BLaER1 (cell line): ENCODE measurements around the gene IGSF3.

Experiments
- H3K27ac ChIP-seq: shearing (Covaris generic); formaldehyde crosslinking; 2 replicates; pipeline ENCODE4 v1.8.1; 2022
- H3K27me3 ChIP-seq: shearing (Covaris generic); formaldehyde crosslinking; 2 replicates; pipeline ENCODE4 v1.8.1; 2022
- H3K36me3 ChIP-seq: shearing (Covaris generic); formaldehyde crosslinking; 2 replicates; pipeline ENCODE4 v1.8.1; 2022
- H3K4me1 ChIP-seq: shearing (Covaris generic); formaldehyde crosslinking; 2 replicates; pipeline ENCODE4 v1.8.1; 2022
- H3K4me2 ChIP-seq: shearing (Covaris generic); formaldehyde crosslinking; 2 replicates; pipeline ENCODE4 v1.8.1; 2022
- H3K4me3 ChIP-seq: shearing (Covaris generic); formaldehyde crosslinking; 2 replicates; pipeline ENCODE4 v1.8.1; 2022
- H3K9ac ChIP-seq: shearing (Covaris generic); formaldehyde crosslinking; 2 replicates; pipeline ENCODE4 v1.8.1; 2022
- H3K9me3 ChIP-seq: shearing (Covaris generic); formaldehyde crosslinking; 2 replicates; pipeline ENCODE4 v1.8.1; 2022
- H4K20me1 ChIP-seq: shearing (Covaris generic); formaldehyde crosslinking; 2 replicates; pipeline ENCODE4 v1.8.1; 2022
- Cebpa-rat ChIP-seq: shearing (Covaris generic); IDR thresholded peaks from 2 replicates; pipeline ENCODE4 v1.8.1; 2022

The IGSF3 gene

DNA sequence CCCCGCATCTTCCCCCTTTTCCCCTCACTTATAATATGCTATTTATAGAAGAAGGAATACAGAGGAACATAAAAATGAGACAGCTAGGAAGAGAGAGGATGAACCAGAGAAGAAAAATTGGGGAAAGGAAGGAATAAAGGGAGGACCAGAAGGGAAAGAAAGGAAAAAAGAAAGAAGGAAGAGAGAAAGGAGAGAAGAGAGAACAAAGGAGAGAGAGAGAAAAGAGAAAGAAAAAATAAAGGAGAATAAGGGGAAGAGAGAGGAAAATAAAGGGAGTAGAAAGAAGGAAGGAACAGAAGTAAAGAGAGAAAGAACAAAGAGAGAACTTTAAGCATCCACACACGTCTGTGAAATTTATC is 11.2 kb upstream of the IGSF3 start:
- H3K27ac ChIP-seq: no peak overlapping the region
- H3K36me3 ChIP-seq: no peaks in the 10 kb centered on the region
- no peaks in the 10 kb centered on the region for H4K20me1 ChIP-seq
- TF ChIP-seq Cebpa-rat: no peak
- H3K4me3 ChIP-seq: no peak overlapping the region
- no peak overlapping the region for H3K9ac ChIP-seq
- H3K4me1 ChIP-seq: peaks cover 34% of the 10 kb centered on the region
- H3K9me3 ChIP-seq: no peaks in the 10 kb centered on the region
- H3K27me3 ChIP-seq: no peaks in the 10 kb centered on the region
- H3K4me2 ChIP-seq: no peak overlapping the region

DNA sequence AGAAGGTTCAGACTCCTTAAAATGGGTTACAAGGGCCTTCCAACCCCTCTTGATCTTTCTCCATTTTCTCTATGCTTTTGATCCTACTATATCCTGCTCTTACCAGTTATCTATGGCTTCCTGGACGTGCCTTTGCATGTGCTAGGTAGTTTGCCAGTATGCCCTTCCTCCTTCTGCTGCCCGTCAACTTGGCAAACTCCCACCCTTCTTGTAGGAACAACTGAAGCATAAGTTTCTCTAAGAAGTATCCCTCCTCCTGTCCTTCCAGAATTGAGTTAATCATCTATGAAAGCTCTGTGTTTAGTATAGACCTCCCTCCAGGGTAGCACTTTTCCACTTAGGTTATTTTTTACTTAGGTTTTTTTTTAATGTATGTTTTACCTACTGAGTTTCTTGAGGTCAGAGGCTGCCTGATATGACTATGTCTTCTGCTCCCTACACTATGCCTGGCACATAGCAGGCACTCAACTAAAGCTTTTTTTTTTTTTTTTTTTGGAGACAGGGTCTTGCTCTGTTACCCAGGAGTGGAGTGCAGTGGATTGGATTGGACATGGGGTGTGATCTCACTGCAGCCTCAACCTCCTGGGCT is 10.0 kb upstream of the IGSF3 start:
- no peak overlapping the region for H3K4me3 ChIP-seq
- H3K4me1 ChIP-seq: peaks cover 33% of the 10 kb centered on the region
- no peak overlapping the region for H3K27ac ChIP-seq
- no peak overlapping the region for H3K9ac ChIP-seq
- H4K20me1 ChIP-seq: no peaks in the 10 kb centered on the region
- H3K9me3 ChIP-seq: no peaks in the 10 kb centered on the region
- TF ChIP-seq Cebpa-rat: no peak
- H3K36me3 ChIP-seq: no peaks in the 10 kb centered on the region
- H3K27me3 ChIP-seq: no peaks in the 10 kb centered on the region
- no peak overlapping the region for H3K4me2 ChIP-seq

DNA sequence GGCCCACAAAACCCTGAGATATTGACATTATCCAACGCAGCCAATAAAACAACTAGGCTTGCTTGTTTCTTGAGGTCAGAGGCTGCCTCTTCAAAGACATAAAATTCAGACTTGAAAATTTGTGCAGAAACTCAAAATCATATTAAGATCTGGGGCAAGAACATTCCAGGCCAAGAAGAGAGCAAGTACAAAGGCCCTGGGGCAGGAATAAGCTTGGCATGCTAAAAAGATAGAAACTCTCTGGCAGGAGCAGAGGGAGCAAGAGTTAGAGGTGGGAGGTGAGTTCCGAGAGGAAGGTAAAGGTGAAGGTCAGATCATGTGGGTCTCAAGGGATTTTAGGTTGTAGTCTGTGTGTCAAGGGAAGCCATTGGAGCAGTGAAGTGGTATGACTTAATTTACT is 8.8 kb upstream of the IGSF3 start:
- Histone ChIP-seq H3K27ac (no peak overlapping the region), H3K4me3 (no peak overlapping the region), H3K9ac (no peak overlapping the region), H3K4me1 (peaks cover 24% of the 10 kb centered on the region), H3K27me3 (no peaks in the 10 kb centered on the region), H3K4me2 (no peak overlapping the region), H3K9me3 (no peaks in the 10 kb centered on the region), H4K20me1 (no peaks in the 10 kb centered on the region), H3K36me3 (no peaks in the 10 kb centered on the region)
- no peak for TF ChIP-seq Cebpa-rat

DNA sequence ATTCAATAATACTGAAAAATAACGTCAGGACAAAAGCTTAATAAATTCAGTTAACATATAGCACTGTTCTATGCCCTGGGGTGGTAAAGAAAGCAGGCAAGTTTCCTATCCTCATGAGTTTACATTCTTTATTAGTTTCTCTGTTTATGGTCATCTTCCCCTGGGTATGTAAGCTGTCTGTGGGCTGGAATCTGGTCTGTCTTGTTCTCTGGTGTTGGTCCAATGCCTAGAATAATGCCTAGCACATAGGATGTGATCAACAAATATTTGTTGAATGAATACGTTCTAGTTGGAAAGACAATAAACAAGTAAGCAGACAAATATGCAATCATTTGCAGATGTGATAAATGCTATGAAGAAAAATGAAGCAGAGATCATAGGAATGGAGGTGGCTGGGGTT is 7.2 kb upstream of the IGSF3 start:
- no peak for TF ChIP-seq Cebpa-rat
- Histone ChIP-seq H4K20me1 (no peaks in the 10 kb centered on the region), H3K4me1 (peaks cover 9% of the 10 kb centered on the region), H3K27ac (no peak overlapping the region), H3K27me3 (no peaks in the 10 kb centered on the region), H3K36me3 (no peaks in the 10 kb centered on the region), H3K9me3 (no peaks in the 10 kb centered on the region), H3K4me2 (no peak overlapping the region), H3K9ac (no peak overlapping the region), H3K4me3 (no peak overlapping the region)

DNA sequence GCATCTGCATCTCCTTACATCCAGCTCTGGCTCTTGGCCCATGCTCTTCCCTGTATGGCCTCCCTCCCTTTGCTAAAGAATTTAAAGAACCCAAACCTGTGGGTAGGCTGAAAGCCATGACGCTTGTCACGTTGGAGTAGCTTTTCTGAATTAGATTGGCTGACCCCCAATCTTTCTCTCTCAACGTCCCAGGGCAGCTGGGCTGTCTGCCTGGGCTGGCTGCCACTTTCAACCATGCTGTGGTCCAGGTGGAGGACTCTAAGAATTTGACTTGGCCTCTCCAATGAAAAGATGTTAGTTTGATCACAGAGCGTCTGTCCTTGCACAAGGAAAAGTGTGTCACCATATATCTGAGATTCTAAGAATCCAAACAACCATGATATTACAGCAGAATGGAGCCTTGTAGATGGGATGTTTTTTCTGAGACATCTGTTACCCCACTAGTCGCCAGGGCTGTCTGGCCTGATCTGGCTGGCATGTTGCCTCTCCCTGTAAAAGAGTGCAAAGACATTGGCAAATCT is 6.5 kb upstream of the IGSF3 start:
- Histone ChIP-seq H3K4me2 (no peak overlapping the region), H3K4me3 (no peak overlapping the region), H3K27ac (no peak overlapping the region), H3K9me3 (no peaks in the 10 kb centered on the region), H3K4me1 (peaks cover 2% of the 10 kb centered on the region), H3K9ac (no peak overlapping the region), H4K20me1 (no peaks in the 10 kb centered on the region), H3K36me3 (no peaks in the 10 kb centered on the region), H3K27me3 (no peaks in the 10 kb centered on the region)
- no peak for TF ChIP-seq Cebpa-rat

DNA sequence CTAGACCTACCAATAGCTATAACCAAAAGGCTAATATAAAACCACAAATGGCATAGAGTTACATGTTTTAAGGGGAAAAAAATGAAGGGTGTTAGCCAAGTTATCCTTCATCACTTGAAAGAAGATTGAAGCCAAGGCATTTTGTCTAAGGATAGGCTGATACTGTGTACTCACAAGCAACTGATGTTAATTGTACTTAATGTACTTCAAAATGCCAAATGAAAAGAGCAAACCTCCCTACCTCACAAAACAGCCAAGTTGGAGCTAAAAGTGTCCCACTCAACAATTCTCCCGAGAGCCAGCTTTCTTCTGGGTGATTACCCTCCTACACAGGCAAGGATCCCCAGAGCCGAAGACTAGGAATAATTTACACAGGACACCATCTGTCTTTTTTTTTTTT is 4.4 kb upstream of the IGSF3 start:
- no peak for TF ChIP-seq Cebpa-rat
- Histone ChIP-seq H3K27me3 (no peaks in the 10 kb centered on the region), H3K36me3 (no peaks in the 10 kb centered on the region)

DNA sequence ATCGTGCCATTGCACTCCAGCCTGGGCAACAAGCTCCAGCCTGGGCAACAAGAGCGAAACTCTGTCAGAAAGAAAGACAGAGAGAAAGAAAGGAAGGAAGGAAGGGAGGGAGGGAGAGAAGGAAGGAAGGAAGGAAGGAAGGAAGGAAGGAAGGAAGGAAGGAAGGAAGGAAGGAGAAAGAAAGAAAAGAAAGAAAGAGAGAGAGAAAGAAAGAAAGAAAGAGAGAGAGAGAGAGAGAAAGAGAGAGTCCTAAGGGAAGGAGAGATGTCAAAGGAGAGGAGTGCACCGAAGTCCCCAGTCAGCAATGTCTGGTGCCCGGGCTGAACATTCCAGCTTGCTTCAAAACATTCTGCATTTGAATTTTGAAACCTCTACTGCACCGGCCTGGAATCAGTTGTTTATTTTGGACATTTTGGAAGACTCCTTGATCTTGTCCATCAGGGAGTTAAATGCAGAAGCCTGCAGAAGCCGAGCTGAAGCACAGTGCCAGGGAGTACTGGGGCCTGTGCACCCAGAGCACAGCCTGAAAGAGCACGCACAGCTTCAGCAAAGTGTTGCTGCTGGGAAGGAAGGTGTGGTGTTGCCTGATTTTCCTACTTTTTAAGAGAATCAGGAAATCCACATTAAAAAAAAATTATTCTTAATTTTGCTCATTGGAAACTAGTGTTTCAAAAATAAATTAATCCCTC is 3.7 kb upstream of the IGSF3 start:
- Histone ChIP-seq H3K27me3 (no peaks in the 10 kb centered on the region), H3K36me3 (no peaks in the 10 kb centered on the region), H3K9me3 (no peaks in the 10 kb centered on the region), H3K4me2 (no peak overlapping the region), H3K27ac (no peak overlapping the region), H3K4me1 (peaks cover 11% of the 10 kb centered on the region), H3K4me3 (no peak overlapping the region), H3K9ac (no peak overlapping the region), H4K20me1 (no peaks in the 10 kb centered on the region)
- TF ChIP-seq Cebpa-rat: no peak

More for the DNA sequence above, 4.4 kb upstream of the IGSF3 start:
- Histone ChIP-seq H3K4me1 (peaks cover 4% of the 10 kb centered on the region), H3K9ac (no peak overlapping the region), H3K9me3 (no peaks in the 10 kb centered on the region), H3K27ac (no peak overlapping the region), H4K20me1 (no peaks in the 10 kb centered on the region), H3K4me2 (no peak overlapping the region), H3K4me3 (no peak overlapping the region)

DNA sequence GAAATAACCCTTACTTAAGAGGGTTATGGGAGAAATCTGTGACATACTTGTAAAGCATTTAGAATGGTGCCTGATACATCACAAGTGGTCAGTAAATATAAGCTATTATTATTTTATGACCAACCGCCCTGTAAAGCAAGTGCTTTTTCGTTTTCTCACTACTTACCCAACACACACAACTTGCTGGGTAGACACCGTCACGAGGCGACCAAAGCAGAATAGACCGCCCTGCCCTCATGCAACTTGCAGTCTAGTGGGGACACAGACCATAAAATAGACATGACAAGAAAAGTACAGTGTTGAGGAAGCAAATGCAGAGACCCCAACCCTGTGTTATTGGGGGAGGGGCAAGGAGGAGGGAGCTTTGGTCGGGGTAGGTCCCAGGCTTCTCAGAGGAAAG is 744 bp upstream of the IGSF3 start:
- Histone ChIP-seq H3K4me2 (peak overlapping the region; percentile 99; the same call in 1 of the 2 replicates), H3K27ac (no peak overlapping the region), H3K9ac (no peak overlapping the region)

DNA sequence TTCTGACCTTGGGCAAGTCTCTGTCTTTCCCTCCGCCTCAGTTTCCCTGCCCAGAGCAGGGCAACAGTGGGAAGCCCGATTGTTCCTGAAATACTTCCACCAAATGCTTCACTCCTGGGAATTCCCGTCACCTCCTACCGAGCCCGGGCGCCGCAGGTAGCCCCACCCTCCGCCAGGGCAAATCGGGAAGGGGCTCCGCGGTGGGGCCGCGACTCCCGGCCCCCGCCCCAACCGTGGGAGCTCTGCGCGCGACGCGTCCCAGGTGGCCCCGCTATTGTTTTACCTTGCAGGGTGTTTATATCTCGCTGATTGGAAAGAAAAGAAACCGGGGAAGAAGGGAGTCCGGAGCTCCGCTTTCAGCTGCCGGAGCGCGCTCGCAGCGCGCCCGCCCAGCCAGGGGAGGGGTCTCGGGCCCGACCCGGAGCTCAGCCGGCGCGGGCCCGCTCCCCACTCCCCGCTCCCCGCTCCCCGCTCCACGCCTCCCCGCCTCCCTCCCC is 407 bp downstream of the IGSF3 start:
- H3K36me3 ChIP-seq: peaks cover 6% of the 10 kb centered on the region; the same call in 1 of the 2 replicates
- H3K4me3 ChIP-seq: peak overlapping the region; percentile 87
- no peaks in the 10 kb centered on the region for H3K27me3 ChIP-seq
- H3K9me3 ChIP-seq: no peaks in the 10 kb centered on the region
- H3K9ac ChIP-seq: peak overlapping the region; percentile 80
- peaks cover 24% of the 10 kb centered on the region for H4K20me1 ChIP-seq
- peak overlapping the region; percentile 99 for H3K4me2 ChIP-seq
- TF ChIP-seq Cebpa-rat: no peak
- H3K27ac ChIP-seq: peak overlapping the region; percentile 74
- H3K4me1 ChIP-seq: peaks cover 50% of the 10 kb centered on the region

More for the DNA sequence above, 744 bp upstream of the IGSF3 start:
- Histone ChIP-seq H3K4me3 (no peak overlapping the region), H3K36me3 (no peaks in the 10 kb centered on the region), H3K27me3 (no peaks in the 10 kb centered on the region), H3K9me3 (no peaks in the 10 kb centered on the region), H4K20me1 (peaks cover 24% of the 10 kb centered on the region), H3K4me1 (peaks cover 40% of the 10 kb centered on the region)
- no peak for TF ChIP-seq Cebpa-rat
